22Rv1 (cell line): ENCODE data around the gene CGB5.

ENCODE experiments used
- CTCF ChIP-seq: fragments of 450-650 bp; IDR thresholded peaks from 2 replicates; pipeline ENCODE4 v1.5.1; 2017; ENCODE audit warnings: mild to moderate bottlenecking
- ZFX ChIP-seq: fragments of 450-650 bp; IDR thresholded peaks from 2 replicates; pipeline ENCODE4 v1.6.1; 2017; ENCODE audit warnings: antibody characterized with exemption, borderline replicate concordance

GRCh38 chr19:49081273-49081672 lies 37.6 kb downstream of the CGB5 start:
- TF ChIP-seq CTCF (no peak), ZFX (no peak)
